ENCODE results near the gene AGAP1. TPM values are rescaled to one million over a fixed set of nuclear protein-coding genes. Genes with fewer than 3 reads are reported as not detected.
"Not testable (repeated sequence)": the region's sequence is repeated elsewhere in the genome, so short reads cannot be mapped to it uniquely, and the experiment has no call there.

Gene AGAP1
- total RNA-seq, 1 donor from 2014 or later = 3.1 TPM

GRCh38 chr2:236056141-236056540, 562.3 kb downstream of the AGAP1 start:
- DNase-seq (ENCODE audit: low read depth in 2 of 2) = no peak

- DNase-seq (ENCODE audit: low read depth in 2 of 2) = no peak
These were observed 563.5 kb downstream of the AGAP1 start for GRCh38 chr2:236057375-236057774.

- DNase-seq (ENCODE audit: low read depth in 2 of 2) = no peak
These were observed 567.7 kb downstream of the AGAP1 start for GRCh38 chr2:236061497-236061896.

- no peak for DNase-seq (ENCODE audit: low read depth in 2 of 2)
These were observed 568.1 kb downstream of the AGAP1 start for GRCh38 chr2:236061899-236062298.

GRCh38 chr2:236062806-236063205, 569.0 kb downstream of the AGAP1 start:
- DNase-seq (ENCODE audit: low read depth in 2 of 2) = not testable (repeated sequence)

GRCh38 chr2:236063994-236064393, 570.2 kb downstream of the AGAP1 start:
- no peak for DNase-seq (ENCODE audit: low read depth in 2 of 2)

GRCh38 chr2:236065314-236066160, 571.7 kb downstream of the AGAP1 start:
- no peak for DNase-seq (ENCODE audit: low read depth in 2 of 2)

GRCh38 chr2:236070236-236070635, 576.4 kb downstream of the AGAP1 start:
- DNase-seq (ENCODE audit: low read depth in 2 of 2) = no peak

- no peak for DNase-seq (ENCODE audit: low read depth in 2 of 2)
These were observed 579.4 kb downstream of the AGAP1 start for GRCh38 chr2:236073246-236073645.

- no peak for DNase-seq (ENCODE audit: low read depth in 2 of 2)
These were observed 580.2 kb downstream of the AGAP1 start for GRCh38 chr2:236073867-236074655.

- no peak for DNase-seq (ENCODE audit: low read depth in 2 of 2)
These were observed 582.0 kb downstream of the AGAP1 start for GRCh38 chr2:236075802-236076201.

GRCh38 chr2:236078297-236079255, 584.7 kb downstream of the AGAP1 start:
- DNase-seq (ENCODE audit: low read depth in 2 of 2) = peak in 1 of 2 donors; percentile 12

- DNase-seq (ENCODE audit: low read depth in 2 of 2) = no peak
These were observed 586.6 kb downstream of the AGAP1 start for GRCh38 chr2:236080412-236080811.

- no peak for DNase-seq (ENCODE audit: low read depth in 2 of 2)
These were observed 587.3 kb downstream of the AGAP1 start for GRCh38 chr2:236081171-236081570.

GRCh38 chr2:236082061-236082460, 588.2 kb downstream of the AGAP1 start:
- DNase-seq (ENCODE audit: low read depth in 2 of 2) = no peak

- no peak for DNase-seq (ENCODE audit: low read depth in 2 of 2)
These were observed 590.1 kb downstream of the AGAP1 start for GRCh38 chr2:236083934-236084333.

- no peak for DNase-seq (ENCODE audit: low read depth in 2 of 2)
These were observed 591.4 kb downstream of the AGAP1 start for GRCh38 chr2:236085211-236085610.

- DNase-seq (ENCODE audit: low read depth in 2 of 2) = no peak
These were observed 591.8 kb downstream of the AGAP1 start for GRCh38 chr2:236085647-236086046.

- no peak for DNase-seq (ENCODE audit: low read depth in 2 of 2)
These were observed 592.6 kb downstream of the AGAP1 start for GRCh38 chr2:236086403-236086970.

GRCh38 chr2:236086971-236087465, 593.2 kb downstream of the AGAP1 start:
- peak; percentile 7 to 13 for DNase-seq (ENCODE audit: low read depth in 2 of 2)

Measured in dermis microvascular lymphatic vessel endothelial cell (primary cell).